RPMI7951 (cell line): ENCODE results near the gene HNRNPA3. TPM values are rescaled to one million over a fixed set of nuclear protein-coding genes. Genes with fewer than 3 reads are reported as not detected.
"Not testable (repeated sequence)": the region's sequence is repeated elsewhere in the genome, so short reads cannot be mapped to it uniquely, and the experiment has no call there.

Experiments used
- DNase-seq: peaks from one replicate; pipeline ENCODE4 v3.0.0-alpha.2; 2012; ENCODE audit warnings: low read depth
- total RNA-seq: library from RNA; depleted of rRNA; stranded (reverse); fragments of >200 nt; shearing (Covaris generic); gene quantifications from 2 replicates; pipeline ENCODE4 v1.2.3, GENCODE V29; 2014

The HNRNPA3 gene
- total RNA-seq, 1 experiment from 2014 or later, result 54.2 TPM

- DNase-seq, result no peak
These were observed 19.6 kb downstream of the HNRNPA3 start for GRCh38 chr2:177232098-177232704.

GRCh38 chr2:177234267-177234666, 21.7 kb downstream of the HNRNPA3 start:
- DNase-seq, result no peak

GRCh38 chr2:177235855-177236437, 23.4 kb downstream of the HNRNPA3 start:
- DNase-seq, result no peak

- DNase-seq, result no peak
These were observed 25.3 kb downstream of the HNRNPA3 start for GRCh38 chr2:177237932-177238331.

- DNase-seq, result no peak
These were observed 26.5 kb downstream of the HNRNPA3 start for GRCh38 chr2:177239053-177239452.

GRCh38 chr2:177239932-177240630, 27.5 kb downstream of the HNRNPA3 start:
- DNase-seq, result peak; percentile 82

GRCh38 chr2:177241711-177242120, 29.1 kb downstream of the HNRNPA3 start:
- DNase-seq, result no peak

- peak; percentile 91 for DNase-seq
These were observed 29.8 kb downstream of the HNRNPA3 start for GRCh38 chr2:177242121-177242987.

- no peak for DNase-seq
These were observed 30.5 kb downstream of the HNRNPA3 start for GRCh38 chr2:177243073-177243472.

- no peak for DNase-seq
These were observed 30.9 kb downstream of the HNRNPA3 start for GRCh38 chr2:177243476-177243875.

- no peak for DNase-seq
These were observed 31.7 kb downstream of the HNRNPA3 start for GRCh38 chr2:177244244-177244771.

GRCh38 chr2:177245010-177245422, 32.4 kb downstream of the HNRNPA3 start:
- DNase-seq, result peak; percentile 93

GRCh38 chr2:177246000-177246399, 33.4 kb downstream of the HNRNPA3 start:
- DNase-seq, result peak; percentile 52

- not testable (repeated sequence) for DNase-seq
These were observed 34.0 kb downstream of the HNRNPA3 start for GRCh38 chr2:177246523-177247030.

- DNase-seq, result no peak
These were observed 35.2 kb downstream of the HNRNPA3 start for GRCh38 chr2:177247693-177248262.

- no peak for DNase-seq
These were observed 36.4 kb downstream of the HNRNPA3 start for GRCh38 chr2:177249038-177249437.

- DNase-seq, result no peak
These were observed 37.9 kb downstream of the HNRNPA3 start for GRCh38 chr2:177250461-177250860.

- no peak for DNase-seq
These were observed 38.6 kb downstream of the HNRNPA3 start for GRCh38 chr2:177251165-177251542.

GRCh38 chr2:177252808-177253531, 40.4 kb downstream of the HNRNPA3 start:
- no peak for DNase-seq

GRCh38 chr2:177253704-177254103, 41.1 kb downstream of the HNRNPA3 start:
- no peak for DNase-seq
